HFF-Myc (cell line): ENCODE measurements around the gene MOB2.

ENCODE experiments used
- DNase-seq: peaks from one replicate; pipeline ENCODE4 v3.0.0-alpha.2; 2011; ENCODE audit warnings: low read depth; ENCODE audit errors: extremely low read depth
- H3K4me3 ChIP-seq: replicated peaks from 2 replicates; pipeline ENCODE4 v1.5.1; 2011; ENCODE audit warnings: low read depth, mild to moderate bottlenecking, control low read depth, low read length
- TF ChIP-seq, protein P1 (sequence below): IDR thresholded peaks from 2 replicates; pipeline ENCODE4 v1.5.1; 2012; ENCODE audit warnings: mild to moderate bottlenecking, low read depth, low read length, control low read depth; ENCODE audit errors: missing control alignments

Gene MOB2

DNA sequence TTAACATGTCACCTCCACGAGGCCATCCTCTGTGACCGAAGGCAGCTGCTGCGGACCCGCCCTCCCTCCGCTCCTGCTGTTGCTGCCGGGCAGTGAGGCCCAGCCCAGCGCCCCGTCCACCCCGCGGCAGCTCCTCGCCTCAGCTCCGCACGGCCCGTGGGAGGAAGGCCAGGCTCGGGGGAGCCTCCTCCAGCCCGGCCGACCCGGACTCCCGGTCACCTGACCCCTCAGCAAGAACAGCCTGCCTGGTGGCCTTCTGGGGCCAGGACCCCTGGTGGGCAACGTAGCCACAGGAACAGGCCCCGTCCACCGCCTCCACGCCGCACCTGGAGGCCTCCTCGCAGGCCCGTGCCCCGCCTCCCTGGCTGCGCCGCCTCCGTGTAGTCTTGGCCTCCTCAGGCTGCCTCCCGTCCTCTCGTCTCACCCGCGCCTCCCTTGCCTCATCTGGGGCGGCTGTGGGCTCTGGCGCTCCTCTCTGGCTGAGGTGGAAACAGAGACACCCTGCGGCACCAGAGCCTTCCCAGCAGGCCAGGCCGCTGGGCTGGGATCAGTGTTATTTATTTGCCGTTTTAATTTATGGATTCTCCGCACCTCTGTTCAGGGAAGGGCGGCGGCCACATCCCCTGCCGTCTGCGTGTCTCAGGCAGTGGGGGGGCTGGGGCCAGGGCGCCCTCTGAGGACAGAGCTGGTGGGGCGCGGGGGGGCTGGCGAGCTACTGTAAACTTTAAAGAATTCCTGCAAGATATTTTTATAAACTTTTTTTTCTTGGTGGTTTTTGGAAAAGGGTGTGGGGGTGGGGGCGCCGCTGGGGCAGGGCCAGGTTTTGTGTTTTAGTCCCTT is 25.4 kb downstream of the MOB2 start:
- TF ChIP-seq, protein P1, sequence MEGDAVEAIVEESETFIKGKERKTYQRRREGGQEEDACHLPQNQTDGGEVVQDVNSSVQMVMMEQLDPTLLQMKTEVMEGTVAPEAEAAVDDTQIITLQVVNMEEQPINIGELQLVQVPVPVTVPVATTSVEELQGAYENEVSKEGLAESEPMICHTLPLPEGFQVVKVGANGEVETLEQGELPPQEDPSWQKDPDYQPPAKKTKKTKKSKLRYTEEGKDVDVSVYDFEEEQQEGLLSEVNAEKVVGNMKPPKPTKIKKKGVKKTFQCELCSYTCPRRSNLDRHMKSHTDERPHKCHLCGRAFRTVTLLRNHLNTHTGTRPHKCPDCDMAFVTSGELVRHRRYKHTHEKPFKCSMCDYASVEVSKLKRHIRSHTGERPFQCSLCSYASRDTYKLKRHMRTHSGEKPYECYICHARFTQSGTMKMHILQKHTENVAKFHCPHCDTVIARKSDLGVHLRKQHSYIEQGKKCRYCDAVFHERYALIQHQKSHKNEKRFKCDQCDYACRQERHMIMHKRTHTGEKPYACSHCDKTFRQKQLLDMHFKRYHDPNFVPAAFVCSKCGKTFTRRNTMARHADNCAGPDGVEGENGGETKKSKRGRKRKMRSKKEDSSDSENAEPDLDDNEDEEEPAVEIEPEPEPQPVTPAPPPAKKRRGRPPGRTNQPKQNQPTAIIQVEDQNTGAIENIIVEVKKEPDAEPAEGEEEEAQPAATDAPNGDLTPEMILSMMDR: no peak
- DNase-seq: no peak
- H3K4me3 ChIP-seq: no peak overlapping the region

DNA sequence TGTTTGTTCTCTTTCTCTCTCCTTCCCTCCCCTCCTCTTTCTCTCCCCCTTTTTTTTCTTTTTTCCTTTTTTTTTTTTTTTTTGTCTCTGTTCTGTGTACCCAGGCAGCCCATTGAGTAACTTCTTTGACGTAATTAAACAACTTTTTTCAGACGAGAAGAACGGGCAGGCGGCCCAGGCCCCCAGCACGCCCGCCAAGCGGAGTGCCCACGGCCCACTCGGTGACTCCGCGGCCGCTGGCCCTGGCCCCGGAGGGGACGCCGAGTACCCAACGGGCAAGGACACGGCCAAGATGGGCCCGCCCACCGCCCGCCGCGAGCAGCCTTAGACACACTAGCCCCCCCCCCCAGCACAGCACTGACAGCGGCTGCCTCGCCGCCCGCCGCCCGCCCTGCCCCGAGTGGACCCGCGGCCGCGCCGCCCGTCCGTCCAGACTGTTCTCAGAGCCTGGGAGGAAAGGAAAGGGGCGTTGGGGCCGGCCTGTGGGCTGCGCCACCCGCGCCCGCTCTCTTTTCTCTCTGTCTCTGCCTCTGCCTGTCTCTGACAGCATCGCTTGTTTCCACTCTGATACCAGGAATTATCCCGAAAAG is 26.1 kb downstream of the MOB2 start:
- TF ChIP-seq, protein P1: no peak
- DNase-seq: no peak
- H3K4me3 ChIP-seq: no peak overlapping the region

DNA sequence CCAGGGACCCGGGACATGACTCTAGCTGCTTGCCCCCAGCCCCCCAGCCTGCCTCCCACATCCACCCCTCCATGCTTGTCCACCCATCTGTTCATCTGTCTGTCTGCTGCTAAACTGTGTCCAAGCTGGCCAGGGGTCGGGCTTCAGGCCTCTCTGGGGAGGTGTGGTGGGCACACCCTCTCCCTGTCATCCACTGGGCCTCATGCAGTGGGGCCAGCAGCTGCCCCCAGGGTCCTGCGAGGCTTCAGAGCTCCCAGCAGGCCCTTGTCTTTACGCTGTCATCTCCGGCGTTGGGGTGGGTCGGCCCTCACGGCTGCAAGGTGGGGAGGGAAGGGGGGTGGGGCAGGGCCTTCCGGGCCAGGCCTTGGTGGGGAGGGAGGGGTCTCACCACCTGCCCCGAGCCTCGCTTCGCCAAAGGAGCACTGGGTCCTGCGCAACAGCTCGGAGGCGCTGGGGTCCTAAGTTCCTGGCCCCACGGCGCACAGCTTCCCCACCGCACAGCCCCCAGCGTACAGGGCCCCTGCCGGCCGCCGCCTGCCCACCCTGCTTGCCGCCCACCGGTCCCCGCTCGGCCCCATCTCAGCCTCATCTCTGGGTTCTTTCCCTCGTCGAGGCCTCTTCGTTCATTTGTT is 26.7 kb downstream of the MOB2 start:
- no peak for DNase-seq
- H3K4me3 ChIP-seq: no peak overlapping the region
- TF ChIP-seq, protein P1: no peak

DNA sequence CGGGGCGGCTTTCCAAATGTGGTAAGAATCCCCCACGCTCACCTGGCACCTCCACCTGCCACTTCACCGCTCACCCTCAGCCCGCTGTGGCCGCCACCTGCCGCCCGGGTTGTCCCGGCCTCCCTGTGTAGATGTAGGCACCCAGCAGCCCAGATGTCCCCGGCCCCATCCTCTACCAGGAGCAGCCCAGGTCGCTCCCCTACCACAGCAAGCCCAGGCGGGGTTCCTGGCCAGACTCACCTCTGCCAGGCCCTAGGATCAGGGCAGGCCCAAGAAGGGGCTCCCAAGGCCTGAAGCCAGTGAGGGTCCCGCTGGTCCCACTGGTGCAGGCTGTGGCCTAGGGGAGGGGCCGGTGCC is 27.4 kb downstream of the MOB2 start:
- no peak for DNase-seq
- no peak overlapping the region for H3K4me3 ChIP-seq
- TF ChIP-seq, protein P1: no peak

DNA sequence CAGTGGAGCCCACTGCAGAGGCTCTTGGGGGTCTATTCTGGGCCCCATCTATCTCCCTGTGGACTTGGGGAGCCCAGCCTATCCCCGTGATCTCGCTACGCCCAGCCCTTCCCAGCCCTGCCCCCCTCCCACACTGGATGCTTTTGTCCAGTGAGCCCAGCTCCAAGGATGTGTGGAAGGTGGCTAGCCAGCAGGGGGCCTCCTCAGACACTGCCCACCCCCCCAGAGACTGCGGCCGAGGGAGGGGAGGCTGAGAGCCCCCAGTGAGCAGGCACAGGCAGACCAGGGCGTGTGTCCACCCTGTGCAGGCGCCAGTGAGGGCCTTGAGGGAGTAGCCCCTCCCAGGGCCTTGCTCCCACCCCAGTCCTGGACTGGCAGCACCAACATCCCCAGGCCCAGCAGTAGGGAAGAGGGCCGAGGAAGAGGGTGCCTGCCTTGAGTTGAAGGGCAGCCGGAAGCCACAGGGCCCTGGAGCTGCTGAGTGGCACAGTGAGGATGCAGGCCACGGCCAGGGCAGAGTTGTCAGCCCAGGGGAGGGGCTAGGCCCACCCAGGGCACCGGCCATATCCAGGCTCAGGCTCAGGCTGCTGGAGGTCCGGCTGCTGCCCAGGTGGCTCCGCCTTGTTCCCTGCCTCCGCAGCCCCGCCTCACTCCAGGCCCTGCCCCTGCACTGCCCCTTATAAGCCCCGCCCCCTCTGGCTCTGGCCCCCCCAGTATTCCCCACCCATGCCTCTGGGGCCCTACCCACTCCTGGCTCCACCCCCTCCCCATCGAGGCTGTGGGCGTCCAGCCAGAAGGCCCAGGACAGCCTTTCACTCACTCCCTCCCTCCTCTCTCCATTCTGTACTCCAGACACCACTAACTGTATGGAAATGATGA is 28.0 kb downstream of the MOB2 start:
- H3K4me3 ChIP-seq: no peak overlapping the region
- TF ChIP-seq, protein P1: peak; percentile 44
- DNase-seq: no peak

DNA sequence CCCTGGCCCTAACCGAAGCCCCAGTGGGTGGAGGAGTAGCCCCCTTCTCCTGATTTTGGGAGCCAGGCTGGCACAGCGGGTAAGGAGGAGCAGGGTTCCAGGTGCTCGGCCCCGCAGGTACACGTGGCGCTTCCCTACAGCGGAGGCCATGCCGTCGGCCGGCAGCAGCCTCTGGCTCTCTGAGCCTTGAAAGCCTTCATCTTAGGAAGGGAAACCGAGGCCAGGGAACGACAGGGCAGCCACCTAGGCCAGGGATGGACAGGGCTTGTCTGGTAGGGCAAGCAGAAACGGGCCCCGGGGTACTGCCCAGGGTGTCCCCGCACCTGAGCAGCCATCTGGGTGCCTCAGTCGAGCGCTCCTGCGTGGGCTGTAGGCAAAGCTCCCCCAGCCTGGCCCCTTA is 28.7 kb downstream of the MOB2 start:
- TF ChIP-seq, protein P1: no peak
- H3K4me3 ChIP-seq: no peak overlapping the region
- DNase-seq: no peak
